GM19438 (cell line): ENCODE data around the gene RASGRF1.

Experiments
- ATAC-seq: cut with Tn5 transposase; IDR thresholded peaks from one replicate; pipeline ENCODE4 v1.9.1; 2021; ENCODE audit warnings: low read depth; ENCODE audit not compliant: unreplicated experiment

RASGRF1 gene

GRCh38 chr15:78991476-78991875 lies 99.1 kb downstream of the RASGRF1 start:
- no peak for ATAC-seq

DNA sequence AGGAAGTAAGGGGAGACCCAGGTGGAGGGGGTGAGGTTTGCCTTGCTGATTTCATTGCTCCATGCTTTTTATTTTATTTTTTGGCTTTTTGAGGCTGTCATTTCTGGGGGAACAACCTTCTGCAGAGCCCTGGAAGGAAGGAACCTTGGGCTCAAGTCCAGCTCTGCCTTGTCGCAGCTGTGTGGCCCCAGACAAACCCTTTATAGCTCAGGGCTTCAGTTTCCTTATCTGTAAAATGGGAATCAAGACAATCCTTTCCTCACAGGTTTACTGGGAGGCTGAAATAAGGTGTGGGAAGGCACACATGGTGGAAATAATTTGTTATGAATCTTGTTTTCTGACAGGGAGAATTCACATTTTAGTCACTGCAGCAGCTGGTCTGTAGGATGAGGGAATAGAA lies 100.3 kb downstream of the RASGRF1 start:
- ATAC-seq = no peak

DNA sequence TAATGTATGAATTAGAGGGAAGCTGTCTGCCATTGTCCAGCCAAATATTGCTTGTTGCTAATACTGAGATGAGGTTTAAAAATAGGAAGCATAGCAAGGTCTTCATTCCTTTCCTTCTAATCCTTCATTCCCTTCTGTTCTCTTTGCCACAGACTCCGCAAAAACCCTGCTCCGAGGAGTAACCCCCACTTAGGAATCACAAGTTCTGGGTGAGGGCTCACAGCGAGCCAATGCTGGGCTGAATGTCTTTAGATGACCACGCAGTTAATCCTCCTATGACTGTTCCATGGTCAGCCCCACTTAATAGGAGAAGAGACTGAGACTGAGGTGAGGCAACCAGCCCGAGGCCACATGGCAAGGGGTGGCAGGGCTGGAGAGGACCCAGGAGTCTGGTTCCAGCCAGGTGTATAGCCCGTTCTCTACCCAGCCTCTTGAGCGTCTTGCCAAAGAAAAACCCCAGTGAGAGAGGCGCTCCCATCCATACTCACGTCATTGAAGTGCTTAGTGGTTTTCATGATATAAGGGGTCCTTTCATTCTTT lies 100.8 kb downstream of the RASGRF1 start:
- no peak for ATAC-seq

DNA sequence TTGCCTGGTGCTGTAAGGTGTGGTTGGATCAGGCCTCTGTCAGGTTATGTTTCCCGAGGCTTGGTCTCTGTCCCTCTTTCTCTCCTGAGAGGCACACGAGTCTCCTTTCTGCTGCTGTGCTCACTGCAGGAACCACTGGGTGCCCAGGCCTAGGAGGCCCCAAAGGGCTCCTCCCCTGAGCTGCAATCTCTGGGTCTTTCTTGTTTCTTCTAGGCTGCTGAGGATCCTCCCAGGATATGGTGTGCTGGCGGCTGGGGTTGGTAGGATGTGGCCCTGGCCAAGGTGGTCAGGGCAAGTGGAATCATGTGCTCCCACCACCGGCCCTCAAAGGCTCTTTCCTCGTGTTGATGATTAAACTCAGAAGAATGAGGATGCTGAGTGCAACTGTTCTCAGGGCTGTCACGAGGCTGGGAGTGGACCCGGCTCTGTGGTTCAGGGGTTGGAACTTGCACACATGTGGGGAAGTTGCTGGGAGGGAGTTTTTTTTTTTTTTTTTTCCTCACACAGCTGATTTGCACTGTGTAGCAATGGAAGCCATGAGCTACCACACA lies 102.1 kb downstream of the RASGRF1 start:
- ATAC-seq = peak; percentile 80

DNA sequence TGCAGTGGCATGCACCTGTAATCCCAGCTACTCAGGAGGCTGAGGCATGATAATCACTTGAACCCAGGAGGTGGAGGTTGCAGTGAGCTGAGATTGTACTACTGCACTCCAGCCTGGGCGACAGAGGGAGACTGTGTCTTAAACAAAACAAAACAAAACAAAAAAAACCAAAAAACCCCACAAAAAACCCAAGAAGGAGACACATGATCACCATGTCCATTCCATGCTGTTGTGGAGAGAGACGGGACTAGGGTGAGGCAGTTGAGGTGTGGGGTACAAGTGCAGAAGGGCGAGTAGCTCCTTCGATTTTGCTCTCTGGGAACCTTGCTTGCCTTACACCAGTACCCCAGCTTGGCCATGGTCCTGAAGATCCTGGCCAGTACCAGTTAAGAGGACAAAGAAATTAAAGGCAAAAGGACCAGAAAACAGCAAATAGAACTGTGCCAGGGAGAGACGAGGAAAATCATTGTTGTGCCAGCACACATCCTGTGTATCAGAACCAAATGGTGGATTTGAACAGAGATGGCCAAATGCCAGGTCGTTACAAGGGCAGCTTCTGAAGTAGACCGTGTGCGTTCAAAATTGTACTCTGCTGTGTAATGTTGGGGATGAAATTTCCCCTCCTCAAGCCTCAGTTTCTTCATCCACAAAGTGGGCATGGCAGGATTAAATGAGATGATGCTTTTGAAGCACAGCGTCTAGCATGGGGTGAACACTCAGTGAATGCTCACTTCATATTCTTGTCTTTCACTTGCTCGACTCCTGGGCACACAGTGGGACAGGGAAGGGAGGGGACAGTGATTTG lies 102.8 kb downstream of the RASGRF1 start:
- ATAC-seq = no peak

DNA sequence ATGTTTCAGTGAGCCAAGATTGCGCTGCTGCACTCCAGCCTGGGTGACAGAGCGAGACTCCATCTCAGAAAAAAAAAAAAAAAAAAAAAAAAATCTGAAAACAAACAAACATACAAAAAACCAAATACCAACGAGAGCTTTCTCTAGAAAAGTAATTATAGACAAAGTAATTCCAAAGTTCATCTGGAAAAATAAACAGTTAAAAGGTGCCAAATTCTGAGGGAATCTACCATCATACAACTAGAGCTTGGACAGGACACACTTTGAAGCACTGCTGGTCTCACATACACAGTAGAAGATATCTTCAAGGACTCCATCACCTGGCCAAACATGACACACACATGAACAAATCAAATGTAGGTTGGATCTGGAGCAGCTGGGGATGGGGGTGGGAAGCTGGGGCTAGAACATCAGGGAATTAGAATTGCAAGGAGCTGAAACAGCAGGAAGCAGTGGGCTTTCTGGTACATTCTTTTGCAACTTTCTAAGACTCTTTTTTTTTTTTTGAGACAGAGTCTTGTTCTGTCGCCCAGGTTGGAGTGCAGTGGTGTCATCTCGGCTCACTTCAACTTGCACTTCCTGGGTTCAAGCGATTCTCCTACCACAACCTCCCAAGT lies 104.6 kb downstream of the RASGRF1 start:
- ATAC-seq = no peak

DNA sequence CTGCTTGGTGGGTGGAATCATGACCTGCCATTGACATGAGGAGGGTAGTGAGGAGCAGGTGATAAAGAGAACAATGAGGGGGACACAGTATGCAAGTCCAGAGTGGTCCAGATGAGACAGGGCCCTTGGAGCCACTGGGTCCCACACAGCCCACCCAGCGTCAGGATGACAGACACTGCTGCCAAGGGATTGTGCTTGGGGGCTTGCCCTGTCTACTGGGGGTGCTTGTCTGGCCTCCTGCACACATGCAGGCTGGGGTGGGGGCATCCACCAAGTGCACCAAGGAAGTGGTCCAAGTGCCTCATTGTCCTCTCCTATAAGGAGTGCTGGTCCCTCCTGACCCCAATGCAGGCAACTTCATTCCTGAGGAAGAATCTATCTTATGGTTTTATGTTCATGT lies 106.5 kb downstream of the RASGRF1 start:
- ATAC-seq = no peak

GRCh38 chr15:78983146-78983918 lies 107.2 kb downstream of the RASGRF1 start:
- ATAC-seq = no peak

GRCh38 chr15:78982736-78983135 lies 107.8 kb downstream of the RASGRF1 start:
- no peak for ATAC-seq

DNA sequence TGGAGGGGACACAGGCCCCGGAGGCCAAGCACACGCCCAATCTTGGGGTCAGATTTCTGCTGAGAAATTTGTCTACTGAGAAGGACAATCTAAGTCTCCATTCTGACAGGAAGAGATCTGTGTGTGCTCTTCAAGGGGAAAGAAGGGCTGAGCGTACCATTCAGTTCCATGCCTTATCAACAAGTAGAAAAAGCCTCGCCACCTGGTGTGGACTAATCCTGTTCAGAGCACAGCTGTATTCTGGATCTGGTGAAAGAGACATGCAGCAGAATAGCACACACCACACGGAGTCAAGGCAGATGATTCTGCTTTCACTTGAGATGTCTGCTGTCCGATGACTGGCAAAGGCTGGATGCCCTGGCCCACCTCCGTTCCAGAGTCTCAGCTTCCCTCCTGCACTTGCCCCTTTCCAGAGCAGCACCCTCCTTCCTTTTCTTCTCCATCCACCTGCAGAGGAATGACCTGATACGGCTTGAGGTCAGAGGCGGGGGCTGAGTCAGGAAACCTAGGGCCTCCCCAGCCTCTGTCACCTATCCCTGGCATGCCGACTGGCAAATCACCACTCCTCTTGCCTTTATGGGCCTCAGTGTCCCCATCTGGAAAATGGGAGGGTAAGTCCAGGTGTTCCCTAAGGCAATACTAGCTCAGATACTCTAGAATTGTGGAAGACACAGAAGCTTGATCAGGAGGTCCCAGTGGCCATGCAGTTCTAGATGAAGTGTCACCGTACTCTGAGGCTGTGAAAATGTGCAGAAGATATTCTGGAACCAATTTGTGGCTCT lies 108.9 kb downstream of the RASGRF1 start:
- ATAC-seq = no peak

DNA sequence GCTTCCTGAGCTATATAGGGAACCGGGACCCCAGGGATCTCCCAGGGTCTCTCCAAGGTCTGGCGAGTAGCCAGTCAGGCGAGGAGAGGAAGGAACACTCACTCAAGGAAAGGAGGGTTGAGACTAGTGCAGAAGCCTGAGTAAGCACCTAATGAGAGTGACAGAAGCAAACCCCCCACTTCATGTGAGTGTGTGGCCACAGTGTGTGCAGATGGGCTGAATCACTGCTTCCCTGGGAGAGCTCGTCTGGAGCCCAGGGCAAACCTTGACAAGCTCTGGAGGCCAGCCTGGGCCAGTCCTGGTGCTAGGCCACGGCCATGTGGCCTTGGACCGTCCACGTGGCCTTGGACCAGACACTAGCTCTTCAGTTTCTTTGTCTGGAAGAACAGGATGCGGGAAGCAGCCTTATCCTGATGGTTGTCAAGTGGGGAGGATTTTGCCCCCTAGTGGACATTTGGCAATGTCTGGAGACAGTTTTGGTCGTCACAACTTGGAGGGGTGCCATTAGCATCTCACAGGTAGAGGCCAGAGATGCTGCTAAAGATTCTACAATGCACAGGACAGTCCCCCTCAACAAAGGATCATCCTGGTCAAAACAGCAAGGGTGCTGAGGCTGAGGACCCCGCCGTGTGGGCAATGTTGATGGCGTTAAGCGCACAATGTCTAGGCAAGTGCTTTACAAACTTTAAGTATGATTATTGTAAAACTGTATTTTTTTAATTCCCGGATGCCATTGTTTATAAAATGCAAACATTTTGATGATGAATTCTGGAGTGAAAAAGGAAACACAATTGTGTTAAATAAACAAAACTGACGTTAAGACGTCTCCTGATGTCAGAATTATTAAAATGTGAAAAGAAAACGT lies 110.9 kb downstream of the RASGRF1 start:
- ATAC-seq = no peak

DNA sequence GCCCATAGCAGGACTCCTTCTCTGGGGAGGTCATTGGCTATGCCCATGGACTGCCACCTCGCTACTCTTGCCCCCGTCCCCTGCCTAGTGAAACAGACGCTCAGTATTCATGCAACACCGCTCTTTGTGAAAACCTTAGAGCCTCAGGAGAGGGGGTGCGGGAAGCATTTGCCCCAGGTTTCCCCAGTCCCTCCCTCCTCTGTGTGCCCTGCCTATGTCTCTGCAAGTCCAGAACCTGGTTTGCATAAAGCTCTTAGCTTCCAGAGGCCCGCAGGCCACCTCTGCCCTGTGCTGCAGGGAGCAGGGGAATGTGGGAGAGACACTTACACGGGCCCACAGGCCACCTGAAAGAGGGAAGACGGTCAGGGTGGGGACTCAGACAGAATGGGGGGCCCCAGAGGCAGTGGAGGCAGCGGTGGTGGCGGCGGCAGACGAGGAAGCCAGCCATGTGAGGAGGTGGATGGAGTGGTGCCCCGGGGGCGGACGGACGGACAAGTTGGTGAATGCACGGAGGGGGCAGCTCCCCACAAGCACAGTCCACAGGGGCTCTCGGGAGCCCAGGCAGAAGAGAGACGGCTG lies 111.9 kb downstream of the RASGRF1 start:
- no peak for ATAC-seq

DNA sequence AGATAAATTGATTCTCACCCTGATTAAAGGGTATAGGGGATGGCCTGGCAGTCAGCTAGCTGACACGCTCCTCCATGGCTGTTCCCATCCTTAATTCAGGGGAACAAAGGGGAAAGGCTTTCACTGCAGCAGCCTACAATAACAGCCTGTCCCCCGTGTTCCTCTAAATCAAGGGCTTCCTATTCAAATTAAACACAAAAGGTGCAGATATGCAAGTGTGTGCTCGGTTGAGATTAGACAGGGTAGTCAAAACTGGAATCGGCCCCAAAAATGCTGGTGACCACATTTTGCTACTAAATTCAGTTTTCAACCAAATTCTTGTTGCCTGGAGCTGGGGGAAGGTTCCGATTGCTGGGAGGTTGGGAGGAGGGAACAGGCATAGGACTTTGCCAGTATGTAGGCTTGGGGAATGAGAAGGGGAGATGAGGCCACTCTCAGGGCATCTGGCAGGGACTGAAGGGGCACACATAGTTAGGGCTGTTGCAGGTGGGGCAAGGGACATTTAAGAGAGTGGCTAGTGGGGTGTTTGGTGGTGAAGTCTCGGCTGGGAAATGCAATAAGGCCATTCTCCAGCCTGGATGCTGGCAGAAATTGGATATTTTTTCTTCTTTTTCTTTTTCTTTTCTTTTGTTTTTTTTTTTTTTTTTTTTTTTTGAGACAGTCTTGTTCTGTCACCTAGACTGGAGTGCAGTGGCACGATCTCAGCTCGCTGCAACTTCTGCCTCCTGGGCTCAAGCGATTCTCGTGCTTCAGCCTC lies 112.8 kb downstream of the RASGRF1 start:
- peak; percentile 23 for ATAC-seq

- peak; percentile 57 for ATAC-seq
Measured at GRCh38 chr15:78977091-78977571, 113.4 kb downstream of the RASGRF1 start.

DNA sequence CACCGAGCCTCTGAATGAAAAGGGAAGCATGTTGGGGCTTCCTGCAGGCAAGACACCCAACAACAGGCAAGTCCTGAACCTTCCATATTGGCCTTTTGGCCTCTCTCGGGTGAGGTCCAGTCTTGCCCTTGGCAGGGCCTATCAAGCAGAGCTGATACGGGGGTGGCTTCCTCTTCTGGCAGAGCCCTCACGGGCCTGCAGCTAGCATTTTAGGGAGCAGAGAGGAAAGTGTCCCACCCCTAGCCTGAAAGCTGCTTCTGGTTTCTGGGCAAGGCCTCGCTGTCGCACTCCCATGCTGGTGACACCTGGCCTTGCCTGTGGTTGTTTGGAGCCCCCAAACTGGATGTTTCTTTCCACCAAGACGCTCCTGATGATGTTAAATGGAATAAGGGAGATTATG lies 113.9 kb downstream of the RASGRF1 start:
- peak; percentile 16 for ATAC-seq

GRCh38 chr15:78974272-78974918 lies 116.2 kb downstream of the RASGRF1 start:
- no peak for ATAC-seq

DNA sequence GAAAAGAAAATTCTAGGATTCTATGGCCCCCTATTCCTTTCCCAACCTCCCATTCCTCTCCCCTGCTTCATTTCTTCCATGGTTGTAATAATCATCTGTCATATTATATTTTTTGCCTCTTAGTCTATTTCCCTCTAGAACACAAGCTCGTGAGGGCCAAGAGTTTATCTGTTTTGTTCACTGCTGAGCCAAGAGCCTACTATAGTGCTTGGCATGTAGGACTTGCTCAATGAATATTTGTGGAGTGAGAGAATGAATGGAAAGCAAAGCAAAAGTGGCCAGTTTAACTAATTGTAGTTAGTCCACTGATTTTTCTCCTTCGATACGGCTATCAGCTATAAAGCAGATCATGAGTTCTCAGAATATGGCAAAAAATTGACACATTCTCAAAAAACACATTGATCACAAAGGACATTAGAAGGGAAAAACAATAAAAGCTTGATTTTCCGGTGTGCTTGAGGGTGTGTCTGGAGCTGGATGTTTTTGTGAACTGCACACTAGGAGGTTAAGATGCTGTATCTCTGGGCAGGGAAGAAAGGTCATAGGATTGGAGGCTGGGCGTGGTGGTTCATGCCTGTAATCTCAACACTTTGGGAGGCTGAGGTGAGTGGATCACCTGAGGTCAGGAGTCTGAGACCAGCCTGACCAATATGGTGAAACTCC lies 120.8 kb downstream of the RASGRF1 start:
- no peak for ATAC-seq
